ENCODE measurements around the gene DCD.
"Not testable (repeated sequence)": the region's sequence is repeated elsewhere in the genome, so short reads cannot be mapped to it uniquely, and the experiment has no call there.

DCD gene

GRCh38 chr12:54650889-54651288, 2.7 kb upstream of the DCD start:
- no peak for DNase-seq

DNA sequence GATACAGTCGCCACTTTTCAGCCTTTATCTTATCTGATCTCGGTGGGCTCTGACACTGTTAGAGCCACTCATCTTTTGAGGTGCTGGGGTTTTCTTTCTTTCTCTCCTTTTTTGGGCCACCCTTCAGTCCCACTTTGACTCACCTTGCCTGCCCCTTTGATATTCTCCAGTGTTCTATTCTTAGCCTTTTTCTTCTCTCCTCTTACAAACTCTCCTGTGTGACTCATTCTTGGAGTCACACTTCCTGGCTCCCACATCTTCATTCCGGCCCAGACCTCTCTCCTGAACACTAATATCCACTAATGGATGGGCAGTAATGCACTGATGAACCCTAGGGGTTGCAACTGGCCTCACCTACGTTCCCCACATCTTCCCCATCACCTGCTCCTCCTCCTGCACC, 2.2 kb upstream of the DCD start:
- no peak for DNase-seq

- no peak for DNase-seq
Observed at GRCh38 chr12:54649825-54650224, 1.7 kb upstream of the DCD start.

- no peak for DNase-seq
Observed at GRCh38 chr12:54641554-54641953, 6.6 kb downstream of the DCD start.

- DNase-seq, result no peak
Observed at GRCh38 chr12:54641089-54641488, 7.1 kb downstream of the DCD start.

GRCh38 chr12:54639112-54639511, 9.1 kb downstream of the DCD start:
- not testable (repeated sequence) for DNase-seq

DNA sequence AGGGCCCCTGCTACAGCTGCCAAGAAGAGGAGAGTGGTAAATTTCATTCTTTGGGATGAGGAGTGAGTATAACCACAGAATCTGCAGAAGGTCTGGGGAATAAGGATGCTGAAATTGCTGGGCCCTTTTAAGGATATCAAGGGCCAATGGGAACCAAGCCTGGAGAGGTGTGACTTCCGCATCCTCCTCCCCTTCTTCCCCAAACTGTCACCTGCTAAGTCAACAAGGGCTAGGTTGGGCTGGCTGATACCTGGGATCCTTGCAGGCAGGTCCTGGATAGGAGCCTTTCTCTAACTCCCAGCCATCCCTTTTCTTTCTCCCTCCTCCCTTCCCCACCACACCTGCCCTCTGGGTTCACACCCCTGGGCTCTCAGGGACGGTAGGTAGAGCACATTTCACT, 13.4 kb downstream of the DCD start, which contains the start of gene LACRT:
TSS of gene LACRT (minus strand) at position 101 of the 400 bp plus-strand sequence. CDS start at position 47, 54 bp downstream.
- no peak for DNase-seq

- DNase-seq, result no peak
Observed at GRCh38 chr12:54631988-54632728, 16.0 kb downstream of the DCD start.

- DNase-seq, result no peak
Observed at GRCh38 chr12:54631551-54631950, 16.6 kb downstream of the DCD start.

GRCh38 chr12:54629925-54630324, 18.2 kb downstream of the DCD start:
- no peak for DNase-seq

DNA sequence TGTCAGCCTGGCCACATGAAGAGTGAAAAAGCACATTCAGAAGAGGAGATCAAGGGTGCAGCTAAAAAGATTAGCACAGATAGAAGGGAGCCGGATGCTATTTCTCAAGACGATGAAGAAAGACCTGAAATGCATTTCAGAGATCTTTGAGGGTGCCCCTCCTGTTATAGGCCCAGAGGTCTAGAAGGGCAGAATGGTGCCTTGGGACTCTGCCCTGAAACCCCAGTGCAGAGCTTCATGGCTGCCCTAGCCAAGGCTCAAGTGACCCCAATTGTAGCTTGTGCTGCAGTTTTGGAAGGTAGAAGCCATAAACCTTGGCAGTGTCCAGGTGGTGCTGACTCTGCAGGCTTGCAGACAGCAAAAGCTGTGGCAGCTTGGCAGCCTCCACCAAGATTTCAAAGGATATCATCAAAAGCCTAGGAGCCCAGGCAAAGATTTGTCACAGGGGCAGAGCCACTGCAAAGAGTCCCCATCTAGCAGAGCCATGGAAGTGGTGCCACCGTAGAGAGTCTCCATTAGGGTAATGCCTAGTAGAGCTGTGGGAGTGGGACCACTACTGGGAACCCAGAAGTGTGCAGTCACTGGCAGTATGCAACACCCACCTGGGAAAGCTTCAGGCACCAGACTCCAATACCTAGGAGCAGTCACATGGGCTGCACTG, 19.8 kb downstream of the DCD start:
- DNase-seq, result no peak

GRCh38 chr12:54627304-54627703, 20.9 kb downstream of the DCD start:
- no peak for DNase-seq

- no peak for DNase-seq
Observed at GRCh38 chr12:54625598-54625997, 22.6 kb downstream of the DCD start.

DNA sequence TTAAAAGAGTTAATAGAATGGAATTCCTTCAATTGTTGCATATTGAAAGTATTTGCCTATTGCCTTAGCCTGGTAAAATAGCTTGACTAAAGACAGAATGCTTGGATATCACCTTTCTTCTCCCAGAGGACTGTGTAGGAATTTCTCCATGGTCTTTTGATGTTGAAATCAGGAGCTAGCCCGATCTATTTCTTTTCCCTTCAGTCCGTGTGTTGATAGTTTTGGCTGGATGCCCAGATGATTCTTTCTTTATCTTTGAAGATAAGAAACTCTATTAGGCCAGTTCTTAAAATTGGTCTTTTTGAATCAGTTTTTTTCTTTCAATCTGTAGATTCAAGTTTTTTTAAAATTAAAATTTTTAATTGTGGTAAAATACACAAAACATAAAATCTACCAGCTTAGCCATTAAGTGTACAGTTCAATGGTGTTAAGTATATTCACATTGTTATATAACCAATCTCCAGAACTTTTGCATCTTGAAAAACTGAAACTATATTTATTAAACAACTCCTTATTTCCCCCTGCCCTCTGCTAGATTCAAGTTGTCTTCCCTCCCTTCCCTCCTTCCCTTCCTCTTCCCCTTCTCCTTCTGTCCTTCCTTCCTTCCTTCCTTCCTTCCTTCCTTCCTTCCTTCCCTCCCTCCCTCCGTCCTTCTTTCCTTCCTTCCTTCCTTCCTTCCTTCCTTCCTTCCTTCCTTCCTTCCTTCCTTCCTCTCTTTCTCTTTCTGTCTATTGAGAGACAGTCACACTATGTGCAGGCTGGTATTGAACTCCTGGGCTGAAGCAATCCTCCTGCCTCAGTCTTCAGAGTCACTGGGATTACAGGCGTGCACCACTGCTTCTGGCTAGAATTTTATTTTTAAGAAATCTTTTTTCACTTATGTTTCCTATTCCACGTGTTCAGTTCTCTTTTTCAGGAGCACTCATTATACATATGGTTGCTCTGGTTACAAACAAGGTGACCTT, 23.6 kb downstream of the DCD start:
- DNase-seq, result no peak

DNA sequence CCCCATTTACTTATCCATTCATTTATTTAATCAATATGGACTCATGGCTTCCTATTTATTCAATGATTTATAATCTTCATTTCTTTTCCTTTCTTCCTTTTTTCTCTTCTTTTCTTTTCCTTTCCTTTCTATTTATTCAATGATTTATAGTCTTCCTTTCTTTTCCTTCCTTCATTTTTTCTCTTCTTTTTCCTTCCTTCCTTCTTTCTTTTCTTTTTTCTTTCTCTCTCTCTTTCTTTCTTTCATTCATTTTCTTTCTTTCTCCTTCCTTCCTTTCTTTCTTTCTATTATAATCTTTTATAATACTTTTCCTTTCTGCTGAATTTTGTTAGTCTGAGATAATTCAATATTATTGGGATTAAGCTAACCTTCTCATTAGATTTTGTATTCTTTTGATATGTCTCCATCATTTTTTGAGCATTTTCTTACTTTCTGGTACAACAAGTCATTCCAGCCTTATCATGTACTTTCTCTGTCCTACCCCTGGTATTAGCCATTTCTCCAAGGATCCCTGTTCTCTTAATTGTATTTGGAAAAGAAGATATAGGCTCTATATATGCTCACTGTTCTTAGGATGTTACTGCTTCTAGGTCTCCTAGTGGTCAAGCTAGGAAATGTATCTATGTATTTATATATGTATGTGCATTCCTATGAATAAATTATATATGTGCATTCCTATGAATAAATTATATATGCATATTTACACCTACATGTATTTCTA, 25.5 kb downstream of the DCD start:
- no peak for DNase-seq

DNA sequence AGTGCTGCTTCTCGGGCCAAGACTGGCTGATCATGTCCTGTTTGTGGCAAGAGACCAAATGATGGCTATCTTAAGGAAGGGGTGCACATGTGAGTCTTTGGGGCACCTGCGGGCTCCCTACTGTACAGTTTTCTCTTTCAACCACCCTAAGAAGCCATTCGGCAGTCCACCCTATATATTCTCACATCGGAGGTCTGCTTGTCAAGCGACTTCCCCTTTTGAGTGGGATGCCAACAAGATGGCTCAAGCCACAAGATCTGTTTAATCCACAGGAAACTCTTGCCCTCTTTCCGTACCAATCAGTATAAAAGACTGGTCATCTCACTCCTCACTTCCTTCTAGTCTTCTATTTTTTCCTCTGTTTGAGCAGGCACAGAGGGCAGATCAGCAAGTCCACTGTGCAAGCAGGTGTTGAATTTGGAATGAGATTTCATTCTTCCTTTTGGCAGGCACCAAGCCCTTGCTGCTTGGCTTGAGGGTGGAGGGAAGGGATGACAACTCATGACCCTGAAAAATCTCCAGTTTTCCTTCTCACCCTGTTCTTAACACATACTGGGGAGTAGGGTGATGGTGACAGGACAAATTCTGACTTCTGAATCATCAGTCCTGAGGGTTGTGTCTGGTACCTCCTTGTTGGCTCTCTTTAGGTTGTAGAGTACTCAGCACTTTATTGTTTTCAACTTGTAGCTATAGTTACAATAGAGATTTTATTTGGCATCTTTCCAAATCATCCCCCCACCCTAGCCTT, 31.1 kb downstream of the DCD start:
- DNase-seq, result no peak

DNA sequence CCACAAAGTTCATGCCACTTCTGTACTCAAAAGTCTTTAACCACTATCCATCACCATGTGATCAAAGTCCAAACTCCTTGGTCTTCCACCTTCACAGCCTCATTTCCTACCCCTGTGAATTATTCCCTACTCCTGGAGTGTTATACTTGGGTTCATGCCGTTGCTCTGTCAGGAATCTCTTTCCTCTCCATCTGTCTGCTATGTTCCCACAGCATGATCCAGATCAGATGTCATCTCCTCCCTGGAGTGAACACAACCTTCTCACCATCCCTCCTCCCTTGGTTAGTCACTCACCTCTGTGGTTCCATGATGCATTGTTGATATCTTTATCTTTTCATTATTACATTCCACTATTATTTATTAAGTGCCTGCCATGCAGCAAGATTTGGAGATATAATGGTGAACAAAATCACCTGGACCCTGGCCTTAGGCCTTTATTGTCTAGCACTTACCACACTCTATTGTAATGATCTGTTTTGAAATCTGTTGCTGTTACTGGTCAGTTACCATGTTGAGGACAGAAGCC, 35.9 kb downstream of the DCD start:
- no peak for DNase-seq

- DNase-seq, result no peak
Observed at GRCh38 chr12:54611715-54612149, 36.4 kb downstream of the DCD start.

GRCh38 chr12:54608769-54609168, 39.4 kb downstream of the DCD start:
- no peak for DNase-seq

- no peak for DNase-seq
Observed at GRCh38 chr12:54608156-54608555, 40.0 kb downstream of the DCD start.

DNA sequence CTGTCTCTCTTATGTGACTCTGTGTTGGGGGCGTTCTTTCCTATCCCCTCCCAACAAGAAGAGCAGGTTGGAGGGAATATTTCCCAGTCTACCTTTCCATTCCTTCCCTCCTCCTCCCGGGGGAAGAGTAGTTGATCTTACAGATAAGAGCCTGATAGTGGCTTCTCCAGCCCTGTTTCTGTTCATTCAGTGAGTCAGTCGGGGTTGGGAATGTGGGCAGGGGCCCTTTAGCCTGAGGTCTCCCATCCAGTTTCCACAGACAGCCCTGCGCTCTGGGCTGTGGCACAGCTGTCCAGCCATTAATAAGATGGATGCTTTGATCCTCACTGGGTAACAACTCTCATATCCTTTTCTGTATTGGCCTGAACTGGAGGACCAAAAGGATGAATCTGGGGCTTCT, 41.6 kb downstream of the DCD start:
- DNase-seq, result no peak
